H1 (cell line): Measurements from ENCODE around the gene CAMK2D. TPM values are rescaled to one million over a fixed set of nuclear protein-coding genes. Genes with fewer than 3 reads are reported as not detected.

Experiments used
- E2F6 ChIP-seq: IDR thresholded peaks from 2 replicates; pipeline ENCODE4 v1.6.1; 2012; ENCODE audit warnings: inconsistent platforms
- SUZ12 ChIP-seq: fragments of 200-600 bp; sonication (generic); IDR thresholded peaks from 2 replicates; pipeline ENCODE4 v1.6.1; 2012; ENCODE audit warnings: mild to moderate bottlenecking, inconsistent platforms, low read length, moderate library complexity, mixed read lengths
- polyA plus RNA-seq, 7 experiments: library from polyadenylated mRNA; depleted of rRNA in 3 of 7; stranded (reverse) in 5 of 7; unstranded in 2 of 7; fragments of >200 nt in 5 of 7; fragments of 200-250 nt in 2 of 7; gene quantifications; 1 replicate in 5 of 7; 2 replicates in 1 of 7; 4 replicates in 1 of 7; pipeline versions ENCODE4 v1.2.1 to v1.2.3, GENCODE V29; 2011 to 2013; ENCODE audit warnings: missing spikeins in 2 of 7, mixed read lengths in 2 of 7
- total RNA-seq: library from RNA; stranded (reverse); fragmentation: NEBNext Ultra II Directional; extraction: Animal tissue kit (Norgen Biotek cat#: 25700); gene quantifications from 2 replicates; pipeline ENCODE4 v1.2.1, GENCODE V29; 2021

The CAMK2D gene
- total and polyA plus RNA-seq, 2 of the 8 experiments (the other 6 are each of a cell fraction or from before 2014, with no cell fraction given): 3.2 to 7.0 TPM

- TF ChIP-seq E2F6 (no peak), SUZ12 (no peak)
Measured at GRCh38 chr4:113566015-113566795, 195.3 kb downstream of the CAMK2D start (continued).
